ENCODE measurements around the gene AASDH.

- TF ChIP-seq CTCF (IDR thresholded peaks at IDR 0.05), result no peak
- TF ChIP-seq POLR2AphosphoS5 (IDR thresholded peaks at IDR 0.05; ENCODE audit: low read depth, low read length), result no peak
- TF ChIP-seq REST (IDR thresholded peaks at IDR 0.05; ENCODE audit: insufficient read depth in 1 of 2, low read depth in 2 of 2, low read length in 1 of 2), result no peak
- no peak for TF ChIP-seq TCF7L2 (IDR thresholded peaks at IDR 0.05; ENCODE audit: low read depth, low read length)
- no peak for TF ChIP-seq SIN3A (IDR thresholded peaks at IDR 0.05; ENCODE audit: borderline replicate concordance, insufficient read depth, low read depth, low read length)
These were observed 89.5 kb downstream of the AASDH start for GRCh38 chr4:56297776-56298175.

All from Panc1 (cell line).